Gastroesophageal sphincter (tissue), 4 donors: ENCODE measurements around the gene APMAP. TPM values are rescaled to one million over a fixed set of nuclear protein-coding genes. Genes with fewer than 3 reads are reported as not detected.
A peak's percentile ranks its signal among the peaks of the same experiment; 100 is the strongest.

Source experiments
- ATAC-seq: fragments of 150-250 bp; one replicate; pipeline ENCODE4 v1.9.1; 2016; ENCODE audit warnings: mild to moderate bottlenecking, moderate library complexity
- H3K27ac ChIP-seq, 4 donors: fragments of 200-600 bp; sonication (generic) in 3 of 4; 1 replicate in 3 of 4; 2 replicates in 1 of 4; pipeline ENCODE4 v1.5.1; 2016 to 2019
- H3K27me3 ChIP-seq: fragments of 200-600 bp; sonication (generic); one replicate; pipeline ENCODE4 v1.5.1; 2019
- H3K36me3 ChIP-seq, 2 donors: fragments of 200-600 bp; sonication (generic); one replicate each; pipeline ENCODE4 v1.5.1; 2019; ENCODE audit warnings: control low read depth in 1 of 2
- H3K4me1 ChIP-seq, 3 donors: fragments of 200-600 bp; sonication (generic); 1 replicate in 2 of 3; 2 replicates in 1 of 3; pipeline ENCODE4 v1.5.1; 2016 to 2019; ENCODE audit warnings: control low read depth in 2 of 3
- H3K4me3 ChIP-seq, 2 donors: fragments of 200-600 bp; sonication (generic); one replicate each; pipeline ENCODE4 v1.5.1; 2019; ENCODE audit warnings: mild to moderate bottlenecking in 1 of 2, moderate library complexity in 1 of 2
- H3K9me3 ChIP-seq, 3 donors: fragments of 200-600 bp; sonication (generic); one replicate each; pipeline ENCODE4 v1.5.1; 2017 to 2019; ENCODE audit warnings: control low read depth in 2 of 3
- EP300 ChIP-seq: sonication (generic); formaldehyde crosslinking; IDR thresholded peaks from one replicate; pipeline ENCODE4 v1.6.1; 2017; ENCODE audit warnings: antibody characterized with exemption, mild to moderate bottlenecking
- POLR2A ChIP-seq, 2 donors: fragments of 450-650 bp; IDR thresholded peaks; one replicate each; pipeline ENCODE4 v1.6.1; 2017; ENCODE audit warnings: antibody characterized with exemption in 2 of 2, mild to moderate bottlenecking in 2 of 2, moderate library complexity in 1 of 2
- POLR2AphosphoS5 ChIP-seq: sonication (generic); formaldehyde crosslinking; IDR thresholded peaks from one replicate; pipeline ENCODE4 v1.6.1; 2017; ENCODE audit warnings: antibody characterized with exemption
- WGBS, 2 donors: methylation state at CpG; one replicate each; pipeline ENCODE4 v1.1.5; 2018; ENCODE audit warnings: low coverage in 1 of 2; 5-methylcytosine and 5-hydroxymethylcytosine counted together
- total RNA-seq, 4 donors: library from RNA; depleted of rRNA; stranded (reverse); fragments of >200 nt; gene quantifications; one replicate each; pipeline ENCODE4 v1.1.0, GENCODE V29; 2016
- TF ChIP-seq, protein P1 (sequence below), 4 experiments: fragments of 200-600 bp in 2 of 4; fragments of 450-650 bp in 2 of 4; sonication (generic) in 1 of 4; IDR thresholded peaks; one replicate each; pipeline ENCODE4 v1.5.1; 2017 to 2019; ENCODE audit warnings: antibody characterized with exemption in 4 of 4, mild to moderate bottlenecking in 2 of 4, moderate library complexity in 2 of 4

Gene APMAP
- total RNA-seq, 4 donors from 2014 or later, result 24.3 to 46.8 (median 35.9) TPM

DNA sequence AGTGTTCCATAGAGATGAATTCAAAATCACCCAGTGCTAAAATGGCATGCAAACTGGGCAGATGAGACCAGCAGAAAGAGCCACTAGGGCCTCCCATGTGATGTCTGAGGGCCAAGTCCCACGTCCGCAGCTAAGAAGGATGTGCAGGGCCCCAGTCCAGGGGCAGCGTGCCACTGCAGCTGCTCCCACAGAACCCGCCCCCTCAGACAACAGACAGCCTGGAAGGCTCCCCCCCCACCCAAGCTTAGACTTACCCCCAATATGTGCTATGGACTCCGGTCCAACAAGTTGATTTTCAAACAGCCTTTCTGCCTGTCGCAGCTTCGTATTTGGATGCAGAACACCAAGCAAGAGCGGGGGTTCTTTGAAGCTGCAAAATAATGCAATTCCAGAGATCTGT lies 14.0 kb downstream of the APMAP start:
- ATAC-seq, result no peak

DNA sequence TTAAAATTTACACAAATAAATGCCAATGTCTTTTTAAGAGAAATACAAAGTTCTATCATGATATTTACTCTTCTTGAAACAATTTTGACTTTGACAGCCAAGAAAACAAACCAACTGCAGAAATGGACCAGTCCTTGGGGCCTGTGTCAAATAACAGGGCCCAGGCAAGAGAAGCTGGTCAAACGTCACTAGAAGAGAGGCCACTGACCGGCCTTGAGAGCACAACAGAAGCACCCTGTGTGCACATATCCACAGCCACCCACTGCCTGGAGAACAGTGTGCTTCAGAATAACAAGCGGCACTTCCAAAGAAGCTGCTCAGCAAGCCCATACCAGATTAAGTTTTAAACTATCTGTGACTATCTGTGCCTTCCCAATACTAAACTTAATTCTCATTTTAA lies 14.8 kb downstream of the APMAP start:
- TF ChIP-seq, protein P1, sequence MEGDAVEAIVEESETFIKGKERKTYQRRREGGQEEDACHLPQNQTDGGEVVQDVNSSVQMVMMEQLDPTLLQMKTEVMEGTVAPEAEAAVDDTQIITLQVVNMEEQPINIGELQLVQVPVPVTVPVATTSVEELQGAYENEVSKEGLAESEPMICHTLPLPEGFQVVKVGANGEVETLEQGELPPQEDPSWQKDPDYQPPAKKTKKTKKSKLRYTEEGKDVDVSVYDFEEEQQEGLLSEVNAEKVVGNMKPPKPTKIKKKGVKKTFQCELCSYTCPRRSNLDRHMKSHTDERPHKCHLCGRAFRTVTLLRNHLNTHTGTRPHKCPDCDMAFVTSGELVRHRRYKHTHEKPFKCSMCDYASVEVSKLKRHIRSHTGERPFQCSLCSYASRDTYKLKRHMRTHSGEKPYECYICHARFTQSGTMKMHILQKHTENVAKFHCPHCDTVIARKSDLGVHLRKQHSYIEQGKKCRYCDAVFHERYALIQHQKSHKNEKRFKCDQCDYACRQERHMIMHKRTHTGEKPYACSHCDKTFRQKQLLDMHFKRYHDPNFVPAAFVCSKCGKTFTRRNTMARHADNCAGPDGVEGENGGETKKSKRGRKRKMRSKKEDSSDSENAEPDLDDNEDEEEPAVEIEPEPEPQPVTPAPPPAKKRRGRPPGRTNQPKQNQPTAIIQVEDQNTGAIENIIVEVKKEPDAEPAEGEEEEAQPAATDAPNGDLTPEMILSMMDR (IDR thresholded peaks at IDR 0.05), result no peak
- TF ChIP-seq POLR2A (IDR thresholded peaks at IDR 0.05), result no peak
- no peak for TF ChIP-seq EP300
- no peak for TF ChIP-seq POLR2AphosphoS5
- WGBS, 2 donors, result 70 to 100% methylated on average over 1 to 3 of the region's 3 CpGs
- H3K36me3 ChIP-seq, result peaks cover 0 to 77% of the 10 kb centered on the region in 2 donors
- no peaks in the 10 kb centered on the region for H3K27me3 ChIP-seq
- peak overlapping the region in 1 of 4 donors; percentile 2 for H3K27ac ChIP-seq
- H3K4me3 ChIP-seq, result no peak overlapping the region
- no peak for ATAC-seq
- no peaks in the 10 kb centered on the region for H3K9me3 ChIP-seq
- H3K4me1 ChIP-seq, result peaks cover 0 to 13% (median 0%) of the 10 kb centered on the region in 3 donors

More for the DNA sequence above, 14.0 kb downstream of the APMAP start:
- Histone ChIP-seq H3K27me3 (no peaks in the 10 kb centered on the region), H3K27ac (peak overlapping the region in 2 of 4 donors; percentile 2 to 5), H3K36me3 (peaks cover 0 to 77% of the 10 kb centered on the region in 2 donors), H3K4me3 (no peak overlapping the region), H3K9me3 (no peaks in the 10 kb centered on the region), H3K4me1 (peaks cover 0 to 13% (median 0%) of the 10 kb centered on the region in 3 donors)
- 71 to 83% methylated on average over 3 to 7 of the region's 8 CpGs for WGBS, 2 donors
- TF ChIP-seq, protein P1 (IDR thresholded peaks at IDR 0.05), result no peak
- no peak for TF ChIP-seq EP300
- no peak for TF ChIP-seq POLR2AphosphoS5

DNA sequence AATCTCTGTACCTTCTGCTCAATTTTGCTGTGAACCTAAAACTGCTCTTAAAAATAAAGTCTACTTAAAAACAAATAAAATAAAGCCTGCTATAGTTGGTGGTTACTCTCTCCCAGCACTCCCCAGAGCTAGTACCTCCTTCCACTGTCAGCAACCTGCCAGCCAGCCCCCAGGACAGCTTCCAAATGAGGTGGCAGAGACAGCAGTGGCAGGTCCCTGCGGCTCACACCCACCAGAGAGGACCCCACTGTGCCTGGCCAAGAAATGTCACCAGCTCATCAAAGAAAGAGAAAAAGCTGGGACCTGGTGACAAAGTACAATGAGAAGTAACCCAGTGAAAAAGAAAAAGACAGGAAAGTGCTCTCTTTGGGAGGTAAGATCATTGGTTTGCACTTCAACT lies 15.2 kb downstream of the APMAP start:
- no peak overlapping the region for H3K27ac ChIP-seq

DNA sequence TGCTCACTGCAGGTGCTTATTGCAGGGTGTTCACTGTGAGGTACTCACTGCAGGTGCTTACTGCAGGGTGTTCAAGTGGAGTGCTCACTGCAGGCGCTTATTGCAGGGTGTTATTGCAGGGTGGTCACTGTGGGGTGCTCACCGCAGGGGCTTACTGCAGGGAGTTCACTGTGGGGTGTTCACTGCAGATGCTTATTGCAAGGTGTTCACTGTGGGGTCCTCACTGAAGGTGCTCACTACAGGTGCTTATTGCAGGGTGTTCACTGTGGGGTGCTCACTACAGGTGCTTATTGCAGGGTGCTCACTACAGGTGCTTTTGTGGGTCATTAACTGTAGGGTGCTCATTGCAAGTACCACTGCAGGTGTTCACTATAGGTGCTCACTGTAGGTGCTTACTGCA lies 20.2 kb downstream of the APMAP start:
- Histone ChIP-seq H3K36me3 (peaks cover 3 to 82% of the 10 kb centered on the region in 2 donors), H3K9me3 (no peaks in the 10 kb centered on the region), H3K4me1 (no peaks in the 10 kb centered on the region), H3K27ac (no peak overlapping the region), H3K4me3 (no peak overlapping the region), H3K27me3 (no peaks in the 10 kb centered on the region)
- ATAC-seq, result no peak
- TF ChIP-seq, protein P1 (IDR thresholded peaks at IDR 0.05), result no peak
- TF ChIP-seq EP300, result no peak
- no peak for TF ChIP-seq POLR2A (IDR thresholded peaks at IDR 0.05)
- no peak for TF ChIP-seq POLR2AphosphoS5
- no CpG with 5 or more reads among the region's 2 CpGs for WGBS, 2 donors

More for the DNA sequence above, 15.2 kb downstream of the APMAP start:
- H3K4me1 ChIP-seq, result peaks cover 0 to 13% (median 0%) of the 10 kb centered on the region in 3 donors
- ATAC-seq, result no peak
- H3K4me3 ChIP-seq, result no peak overlapping the region
- TF ChIP-seq POLR2A (IDR thresholded peaks at IDR 0.05), result no peak
- no peak for TF ChIP-seq POLR2AphosphoS5
- TF ChIP-seq, protein P1 (IDR thresholded peaks at IDR 0.05), result no peak
- TF ChIP-seq EP300, result no peak
- WGBS, 2 donors, result 83% methylated on average over 1 of the region's 1 CpG; no CpG with 5 or more reads in 1 of the 2 donors
- peaks cover 0 to 77% of the 10 kb centered on the region in 2 donors for H3K36me3 ChIP-seq
- no peaks in the 10 kb centered on the region for H3K27me3 ChIP-seq
- H3K9me3 ChIP-seq, result no peaks in the 10 kb centered on the region

DNA sequence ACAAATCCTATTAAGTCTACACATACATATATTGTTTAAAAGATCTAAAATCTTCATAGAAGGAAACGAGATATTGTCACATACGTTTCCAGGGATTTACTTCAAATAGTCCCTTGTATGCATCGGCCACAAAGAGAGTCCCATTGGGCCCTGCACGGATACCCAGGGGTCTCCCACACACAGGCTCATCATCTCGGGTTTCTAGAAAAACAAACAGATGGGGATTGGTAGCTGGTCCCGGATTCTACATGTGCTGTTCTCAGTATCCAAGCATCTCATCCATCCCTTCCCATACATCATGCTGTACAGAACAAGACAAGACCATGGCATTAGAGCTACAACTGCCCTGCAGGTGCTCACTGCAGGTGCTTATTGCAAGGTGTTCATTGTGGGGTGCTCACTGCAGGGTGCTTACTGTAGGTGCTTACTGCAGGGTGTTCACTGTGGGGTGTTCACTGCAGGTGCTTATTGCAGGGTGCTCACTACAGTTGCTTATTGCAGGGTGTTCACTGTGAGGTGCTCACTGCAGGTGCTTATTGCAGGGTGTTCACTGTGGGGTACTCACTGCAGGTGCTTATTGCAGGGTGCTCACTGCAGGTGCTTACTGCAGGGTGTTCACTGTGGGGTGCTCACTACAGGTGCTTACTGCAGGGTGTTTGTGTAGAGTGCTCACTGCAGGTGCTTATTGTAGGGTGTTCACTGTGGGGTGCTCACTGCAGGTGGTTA lies 21.0 kb downstream of the APMAP start:
- WGBS, 2 donors, result 65 to 71% methylated on average over 6 of the region's 6 CpGs
- H3K27me3 ChIP-seq, result no peaks in the 10 kb centered on the region
- ATAC-seq, result no peak
- H3K36me3 ChIP-seq, result peaks cover 3 to 82% of the 10 kb centered on the region in 2 donors
- no peak overlapping the region for H3K4me3 ChIP-seq
- H3K27ac ChIP-seq, result no peak overlapping the region
- H3K4me1 ChIP-seq, result no peaks in the 10 kb centered on the region
- H3K9me3 ChIP-seq, result no peaks in the 10 kb centered on the region
- TF ChIP-seq POLR2AphosphoS5, result no peak
- no peak for TF ChIP-seq EP300
- TF ChIP-seq POLR2A (IDR thresholded peaks at IDR 0.05), result no peak
- TF ChIP-seq, protein P1 (IDR thresholded peaks at IDR 0.05), result no peak
